Measurements from ENCODE around the gene WWOX. TPM values are rescaled to one million over a fixed set of nuclear protein-coding genes. Genes with fewer than 3 reads are reported as not detected.

WWOX gene
- total RNA-seq, 1 donor from 2014 or later = 34.9 TPM

DNA sequence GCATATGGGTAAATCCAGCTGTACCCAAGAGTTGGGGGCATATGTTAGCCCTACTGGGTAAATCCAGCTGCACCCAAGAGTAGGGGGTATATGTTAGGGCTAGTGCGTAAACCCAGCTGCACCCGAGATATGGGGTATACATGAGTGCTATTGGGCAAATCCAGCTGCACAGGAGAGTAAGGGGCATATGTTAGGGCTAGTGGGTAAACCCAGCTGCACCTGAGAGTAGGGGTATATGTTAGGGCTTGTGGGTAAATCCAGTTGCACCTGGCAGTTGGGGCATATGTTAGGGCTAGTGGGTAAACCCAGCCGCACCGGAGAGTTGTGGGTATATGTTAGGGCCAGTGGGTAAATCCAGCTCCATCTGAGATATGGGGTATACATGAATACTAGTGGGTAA, 80.9 kb downstream of the WWOX start:
- no peaks in the 10 kb centered on the region for H3K36me3 ChIP-seq (ENCODE audit: control insufficient read depth, insufficient read depth, low read length)
- TF ChIP-seq CTCF (IDR thresholded peaks at IDR 0.05; ENCODE audit: insufficient read depth, low read length, poor library complexity, severe bottlenecking) = no peak
- no peak for DNase-seq (ENCODE audit: low read depth)
- H3K4me3 ChIP-seq (ENCODE audit: low read depth, low read length) = no peak overlapping the region
- no peaks in the 10 kb centered on the region for H3K27me3 ChIP-seq (ENCODE audit: control insufficient read depth, insufficient read depth, low read length)

- no peak for DNase-seq (ENCODE audit: low read depth)
- Histone ChIP-seq H3K36me3 (ENCODE audit: control insufficient read depth, insufficient read depth, low read length) (no peaks in the 10 kb centered on the region), H3K4me3 (ENCODE audit: low read depth, low read length) (no peak overlapping the region), H3K27me3 (ENCODE audit: control insufficient read depth, insufficient read depth, low read length) (no peaks in the 10 kb centered on the region)
- TF ChIP-seq CTCF (IDR thresholded peaks at IDR 0.05; ENCODE audit: insufficient read depth, low read length, poor library complexity, severe bottlenecking) = no peak
Measured at GRCh38 chr16:78183437-78184237, 84.2 kb downstream of the WWOX start.

DNA sequence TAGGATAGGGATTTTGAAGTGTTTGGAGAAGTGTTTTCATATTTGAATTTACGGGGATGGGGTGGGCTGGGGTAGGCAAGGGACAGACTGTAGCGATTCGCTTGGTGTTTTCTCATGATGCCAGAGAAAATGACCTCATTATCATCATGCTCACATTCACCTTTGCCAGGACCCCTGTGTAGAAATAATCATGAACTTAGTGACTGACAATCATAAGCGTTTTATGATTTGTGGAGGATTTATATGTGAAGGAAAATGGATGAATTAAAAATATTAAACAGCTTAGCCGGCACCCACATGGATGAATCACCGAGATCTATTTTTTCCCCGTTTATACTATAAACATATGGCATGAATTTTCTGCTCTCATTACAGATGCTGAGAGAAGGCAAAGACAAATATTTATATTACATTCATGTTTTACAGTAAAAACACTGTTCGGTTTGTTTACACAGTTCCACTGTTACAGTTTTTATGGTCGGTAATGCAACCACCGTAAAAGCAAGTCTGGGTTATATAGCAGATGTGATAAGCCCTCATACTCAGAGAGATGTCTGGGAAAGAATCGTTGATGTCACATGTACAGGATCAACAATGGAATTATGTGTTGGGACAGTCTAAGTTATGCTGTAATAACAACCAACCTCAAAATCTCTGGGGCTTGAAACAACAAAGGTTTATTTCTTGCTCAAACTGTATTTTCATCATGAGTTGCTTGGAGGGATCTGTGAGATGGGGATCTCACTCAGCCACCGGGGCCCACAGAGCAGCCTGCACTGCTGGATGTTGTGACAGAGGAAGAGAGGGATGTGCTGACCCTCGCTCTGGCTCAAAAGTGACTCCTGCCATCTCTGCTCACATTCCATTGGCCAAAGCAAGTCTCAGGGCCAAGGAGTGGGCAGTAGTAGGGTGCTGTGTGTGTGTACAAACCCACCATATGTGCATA, 85.1 kb downstream of the WWOX start:
- Histone ChIP-seq H3K4me3 (ENCODE audit: low read depth, low read length) (no peak overlapping the region), H3K36me3 (ENCODE audit: control insufficient read depth, insufficient read depth, low read length) (no peaks in the 10 kb centered on the region), H3K27me3 (ENCODE audit: control insufficient read depth, insufficient read depth, low read length) (no peaks in the 10 kb centered on the region)
- peak; percentile 18 for DNase-seq (ENCODE audit: low read depth)
- no peak for TF ChIP-seq CTCF (IDR thresholded peaks at IDR 0.05; ENCODE audit: insufficient read depth, low read length, poor library complexity, severe bottlenecking)

DNA sequence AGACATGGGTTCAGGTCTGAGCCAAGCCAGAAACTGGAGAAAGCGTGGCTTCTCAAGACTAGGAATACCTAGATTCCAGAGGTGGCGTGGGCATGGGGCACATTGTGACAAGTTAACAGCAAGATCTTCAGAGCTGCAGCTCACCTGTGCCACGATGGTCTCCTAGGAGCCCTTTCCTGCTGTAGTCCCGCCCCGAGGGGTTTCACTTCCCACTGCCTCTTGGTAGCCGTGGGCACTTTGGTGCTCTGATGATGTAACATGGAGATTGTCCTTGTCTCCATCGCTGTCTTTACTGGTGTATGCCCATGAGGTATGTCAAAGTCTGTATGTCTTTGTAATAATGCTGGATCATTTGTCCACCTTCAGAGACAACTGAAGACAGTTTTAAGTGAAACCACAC, 89.7 kb downstream of the WWOX start:
- H3K27me3 ChIP-seq (ENCODE audit: control insufficient read depth, insufficient read depth, low read length) = no peaks in the 10 kb centered on the region
- H3K4me3 ChIP-seq (ENCODE audit: low read depth, low read length) = no peak overlapping the region
- no peaks in the 10 kb centered on the region for H3K36me3 ChIP-seq (ENCODE audit: control insufficient read depth, insufficient read depth, low read length)
- no peak for TF ChIP-seq CTCF (IDR thresholded peaks at IDR 0.05; ENCODE audit: insufficient read depth, low read length, poor library complexity, severe bottlenecking)
- no peak for DNase-seq (ENCODE audit: low read depth)

DNA sequence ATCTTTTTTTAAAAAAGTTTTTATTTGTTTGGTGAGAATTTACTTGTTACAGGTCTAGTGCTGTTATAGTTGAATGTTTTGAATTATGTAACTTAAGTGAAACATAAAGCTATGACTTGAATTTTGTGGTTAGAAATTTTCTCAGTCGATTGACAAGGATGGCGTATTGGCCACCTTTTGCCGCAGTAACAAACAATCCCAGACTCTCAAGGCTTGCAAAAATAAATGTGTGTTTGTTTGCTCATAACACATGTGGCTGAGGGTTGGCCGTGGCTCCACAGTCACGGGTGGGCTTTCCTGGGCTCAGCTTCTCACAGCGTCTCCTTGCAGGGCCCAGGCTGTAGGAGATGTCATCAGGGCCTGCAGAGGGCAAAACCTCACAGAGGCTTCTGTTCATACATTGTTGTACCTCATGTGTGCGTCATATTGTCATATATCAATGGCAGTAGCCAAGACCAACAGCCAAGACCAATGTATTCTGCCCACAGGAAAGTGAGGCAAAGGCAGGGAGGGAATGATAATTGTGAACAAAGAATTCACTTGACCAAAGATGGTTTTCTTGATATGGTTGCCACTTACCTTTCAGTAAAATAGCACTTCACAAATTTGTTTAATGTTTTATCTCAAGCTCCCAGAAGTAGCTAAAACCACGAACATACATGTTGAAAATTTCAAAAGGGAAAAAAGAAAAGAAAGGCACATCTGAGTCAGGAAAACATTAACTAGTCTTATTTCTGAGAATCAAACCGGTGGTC, 93.5 kb downstream of the WWOX start:
- H3K27me3 ChIP-seq (ENCODE audit: control insufficient read depth, insufficient read depth, low read length) = no peaks in the 10 kb centered on the region
- DNase-seq (ENCODE audit: low read depth) = no peak
- no peak overlapping the region for H3K4me3 ChIP-seq (ENCODE audit: low read depth, low read length)
- no peaks in the 10 kb centered on the region for H3K36me3 ChIP-seq (ENCODE audit: control insufficient read depth, insufficient read depth, low read length)
- no peak for TF ChIP-seq CTCF (IDR thresholded peaks at IDR 0.05; ENCODE audit: insufficient read depth, low read length, poor library complexity, severe bottlenecking)

Measured in kidney epithelial cell (primary cell).